GM18519 (cell line): ENCODE measurements around the gene MGAT4A.
"Not testable (repeated sequence)": the region's sequence is repeated elsewhere in the genome, so short reads cannot be mapped to it uniquely, and the experiment has no call there.

ENCODE experiments used
- ATAC-seq: cut with Tn5 transposase; IDR thresholded peaks from one replicate; pipeline ENCODE4 v1.9.1; 2021; ENCODE audit warnings: mild to moderate bottlenecking, moderate library complexity; ENCODE audit not compliant: unreplicated experiment, low FRiP score

Gene MGAT4A

DNA sequence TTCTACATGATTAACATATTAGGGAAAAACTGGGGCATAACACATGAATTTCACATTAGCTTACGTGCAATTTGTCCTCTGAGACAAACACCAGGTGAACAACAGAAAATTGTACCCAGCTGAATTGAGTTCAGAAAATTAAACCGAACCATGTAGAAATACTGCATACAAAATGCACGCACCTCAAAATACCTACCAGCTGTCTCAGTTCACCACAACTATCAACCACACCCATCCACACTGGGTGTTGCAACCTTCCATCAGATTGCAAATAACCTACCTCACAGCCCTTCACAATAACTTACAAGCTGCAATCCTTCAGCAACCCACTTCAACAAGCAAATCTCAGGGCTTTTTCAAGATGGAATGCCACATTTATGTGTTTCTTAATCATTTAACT lies 66.6 kb downstream of the MGAT4A start:
- no peak for ATAC-seq

DNA sequence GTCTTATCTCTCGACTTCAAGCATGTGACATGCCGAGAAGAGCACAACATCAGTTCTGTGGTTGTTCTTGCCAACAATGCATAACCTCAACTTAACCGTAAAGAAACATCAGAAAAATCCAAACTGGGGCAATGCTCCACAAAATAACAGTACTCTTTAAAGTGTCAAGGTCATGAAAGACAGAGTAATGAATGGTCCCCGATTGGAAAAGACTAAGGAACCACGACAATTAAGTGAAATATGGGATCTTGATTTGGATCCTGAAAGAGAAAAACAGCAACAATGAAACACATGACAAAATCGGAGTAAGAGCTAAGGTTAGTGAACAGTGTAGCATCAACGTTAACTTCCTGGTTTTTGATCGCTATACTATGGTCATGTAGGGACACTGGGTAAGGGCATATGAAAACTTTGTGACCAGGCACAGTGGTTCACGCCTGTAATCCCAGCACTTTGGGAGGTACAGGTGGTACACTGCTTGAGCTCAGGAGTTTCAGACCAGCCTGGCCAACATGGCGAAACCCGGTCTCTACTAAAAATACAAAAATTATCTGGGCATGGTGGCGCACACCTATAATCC lies 67.3 kb downstream of the MGAT4A start:
- ATAC-seq = no peak

DNA sequence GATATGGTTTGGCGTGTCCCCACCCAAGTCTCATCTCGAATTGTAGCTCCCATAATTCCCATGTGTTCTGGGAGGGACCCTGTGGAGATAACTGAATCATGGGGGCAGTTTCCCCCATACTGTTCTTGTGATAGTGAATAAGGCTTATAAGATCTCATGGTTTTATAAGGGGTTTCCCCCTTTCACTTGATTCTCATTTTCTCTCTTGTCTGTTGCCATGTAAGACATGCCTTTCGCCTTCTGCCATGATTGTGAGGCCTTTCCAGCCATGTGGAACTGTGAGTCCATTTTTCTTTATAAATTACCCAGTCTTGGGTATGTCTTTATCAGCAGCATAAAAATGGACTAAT lies 71.5 kb downstream of the MGAT4A start:
- ATAC-seq = not testable (repeated sequence)

- no peak for ATAC-seq
Observed at GRCh38 chr2:98658816-98659490, 72.0 kb downstream of the MGAT4A start.

DNA sequence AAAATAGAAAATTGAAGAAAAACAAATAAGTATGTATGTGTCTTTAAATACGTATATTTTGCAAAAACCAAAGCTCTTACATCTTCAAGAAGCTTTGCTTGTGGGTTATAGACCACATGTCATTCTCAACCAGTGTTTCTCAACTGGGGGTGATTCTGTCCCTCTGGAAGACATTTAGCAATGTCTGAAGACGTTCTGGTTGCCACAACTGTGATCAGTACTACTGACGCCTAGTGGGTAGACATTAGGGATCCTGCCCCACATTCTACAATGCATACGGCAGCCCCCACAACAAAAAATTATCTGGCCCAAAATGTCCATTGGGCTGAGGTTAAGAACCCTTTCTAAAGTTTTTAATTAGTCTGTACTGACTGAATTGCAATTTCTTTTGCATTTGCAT lies 74.1 kb downstream of the MGAT4A start:
- no peak for ATAC-seq

GRCh38 chr2:98654699-98655495 lies 76.0 kb downstream of the MGAT4A start:
- no peak for ATAC-seq

DNA sequence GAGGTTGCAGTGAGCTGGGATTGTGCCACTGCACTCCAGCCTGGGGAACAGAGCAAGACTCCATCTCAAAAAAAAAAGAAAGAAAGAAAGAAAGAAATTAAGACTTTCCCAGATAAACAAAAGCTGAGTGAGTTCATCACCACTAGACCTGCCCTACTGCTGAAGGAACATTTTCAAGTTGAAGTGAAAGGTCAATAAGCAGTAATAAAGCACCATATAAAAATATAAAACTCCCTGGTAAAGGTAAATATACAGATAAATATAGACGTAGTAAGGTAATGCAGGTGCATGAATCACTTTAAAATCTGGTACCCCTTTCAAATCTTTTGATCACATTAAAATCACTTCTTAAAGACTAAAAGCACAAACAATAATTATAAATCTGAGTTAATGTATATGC lies 79.9 kb downstream of the MGAT4A start:
- ATAC-seq = no peak

DNA sequence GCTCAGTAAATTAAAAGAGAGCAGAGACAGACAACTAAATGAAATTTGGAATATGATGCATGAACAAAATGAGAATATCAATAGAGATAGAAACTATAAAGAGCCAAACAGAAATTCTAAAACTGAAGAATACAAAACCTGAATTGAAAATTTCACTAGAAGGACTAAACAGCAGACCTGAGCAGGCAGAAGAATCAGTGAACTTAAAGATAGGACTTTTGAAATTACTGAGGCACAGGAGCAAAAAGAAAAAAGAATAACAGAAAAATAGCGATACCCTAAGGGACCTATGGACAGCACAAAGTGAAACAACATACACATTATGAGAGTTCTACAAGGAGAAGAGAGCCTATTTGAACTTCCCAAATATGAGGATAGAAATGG lies 80.9 kb downstream of the MGAT4A start:
- no peak for ATAC-seq

DNA sequence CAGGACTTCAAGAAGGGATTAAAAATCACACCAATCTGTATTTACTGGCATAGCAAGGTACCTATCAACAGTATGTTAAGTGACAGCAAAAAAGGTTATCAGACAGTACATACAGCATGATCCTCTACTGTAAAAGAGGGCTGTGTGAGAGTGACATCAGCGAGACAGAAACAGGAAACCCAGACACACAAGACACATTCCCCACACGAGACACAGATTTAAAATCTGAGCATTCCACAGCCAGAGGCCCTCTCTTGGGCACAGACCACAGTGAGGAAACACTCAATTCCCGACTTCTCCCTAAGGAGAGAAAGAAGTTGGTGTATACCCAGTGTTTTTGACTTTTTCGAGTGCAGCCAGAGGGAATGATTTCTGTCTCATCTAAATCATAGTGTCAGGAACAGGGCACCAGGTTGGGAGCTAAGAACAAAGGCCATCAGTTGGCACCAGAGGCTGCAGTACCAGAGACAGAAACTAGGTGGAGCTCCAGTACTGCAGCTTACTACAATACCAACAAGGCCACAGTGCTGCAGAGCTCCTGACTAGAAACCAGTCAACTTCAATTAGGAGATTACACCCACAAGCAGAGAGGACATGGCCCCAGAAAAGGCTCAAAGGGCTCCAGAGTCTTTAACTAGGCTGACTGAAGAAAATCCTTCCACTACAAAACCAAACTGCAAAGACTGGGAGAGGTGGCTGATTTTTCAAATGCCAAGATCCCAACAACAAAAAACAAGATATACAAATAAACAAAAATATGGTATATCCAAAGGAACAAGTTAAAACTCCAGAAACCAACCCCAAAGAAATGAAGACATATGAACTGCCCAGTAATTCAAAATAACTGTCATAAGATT lies 81.6 kb downstream of the MGAT4A start:
- peak; percentile 53 for ATAC-seq

GRCh38 chr2:98648451-98648850 lies 82.5 kb downstream of the MGAT4A start:
- ATAC-seq = no peak

DNA sequence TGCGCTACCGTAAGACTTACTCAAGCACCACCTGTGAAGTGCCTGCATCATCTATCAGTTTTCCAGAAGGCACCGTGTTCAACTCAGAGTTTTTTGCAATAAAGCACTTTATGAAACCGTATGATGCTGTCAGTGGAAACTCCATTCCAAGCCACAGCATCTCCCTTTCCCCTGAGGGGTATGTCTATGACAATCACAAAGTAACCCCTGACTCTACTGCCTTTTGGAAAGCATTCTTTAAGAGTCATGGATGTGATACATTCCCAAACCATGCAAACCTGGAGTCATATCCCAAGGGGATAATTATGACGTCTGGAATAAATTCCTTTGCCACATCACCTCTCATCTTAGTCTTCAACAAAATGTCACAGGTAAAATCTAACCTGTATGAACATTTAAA lies 83.3 kb downstream of the MGAT4A start:
- no peak for ATAC-seq

DNA sequence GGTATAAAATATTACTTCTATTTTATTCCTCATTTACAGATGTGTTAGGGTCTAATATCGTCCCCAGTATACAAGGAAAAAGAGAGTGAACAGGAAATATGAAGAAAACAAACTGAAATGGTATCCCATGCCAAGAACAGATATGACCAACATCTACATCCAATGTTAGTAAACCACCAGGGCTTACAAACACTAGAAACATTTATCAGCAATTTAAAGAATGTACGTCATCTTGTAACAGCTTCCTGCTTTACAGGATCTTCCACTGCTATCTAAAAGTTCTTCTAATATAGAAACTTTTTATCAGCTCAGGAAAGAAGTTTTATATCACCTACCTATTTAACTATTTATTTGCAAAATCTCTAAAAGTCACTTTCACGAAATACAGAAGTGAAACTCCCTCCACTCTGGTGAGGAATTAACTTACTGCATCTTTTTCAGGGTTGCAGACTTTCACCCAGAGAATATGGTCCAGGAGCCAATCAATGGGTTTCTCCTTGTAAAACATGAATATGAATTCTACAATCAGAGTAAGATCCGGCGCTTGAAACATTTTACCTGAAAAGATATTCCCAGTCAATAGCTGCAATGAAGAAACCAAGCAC lies 87.3 kb downstream of the MGAT4A start:
- no peak for ATAC-seq

GRCh38 chr2:98637401-98638147 lies 93.4 kb downstream of the MGAT4A start:
- no peak for ATAC-seq

GRCh38 chr2:98634406-98635092 lies 96.4 kb downstream of the MGAT4A start:
- no peak for ATAC-seq

- ATAC-seq = no peak
Observed at GRCh38 chr2:98632351-98632750, 98.6 kb downstream of the MGAT4A start.

DNA sequence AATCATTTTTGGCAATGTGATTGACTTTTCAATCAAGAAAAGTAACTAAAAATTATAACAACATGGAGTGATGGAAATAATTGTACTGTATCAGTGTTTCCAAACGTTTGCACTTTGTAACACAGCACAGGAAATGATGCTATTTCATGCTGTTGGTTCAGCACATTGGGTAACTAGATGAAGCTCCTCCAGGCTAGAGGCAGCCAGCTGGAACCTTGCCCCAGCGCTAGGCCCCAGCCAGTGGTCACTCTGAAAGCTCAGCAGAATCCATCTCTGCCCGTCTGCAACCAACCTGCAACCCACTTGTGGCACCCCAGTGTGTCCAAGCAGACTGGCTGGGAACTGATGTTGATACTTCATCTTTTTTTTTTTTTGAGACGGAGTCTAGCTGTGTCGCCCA lies 107.3 kb downstream of the MGAT4A start:
- no peak for ATAC-seq

GRCh38 chr2:98617149-98617548 lies 113.8 kb downstream of the MGAT4A start:
- no peak for ATAC-seq

GRCh38 chr2:98615481-98615880 lies 115.5 kb downstream of the MGAT4A start:
- ATAC-seq = no peak

- ATAC-seq = no peak
Observed at GRCh38 chr2:98614024-98614739, 116.8 kb downstream of the MGAT4A start.
